ENCODE data around the gene XNDC1N.

XNDC1N gene

GRCh38 chr11:71927820-71928736 lies at the start of gene XNDC1N:
Gene XNDC1N (minus strand): TSS chr11:71928594. CDS start chr11:71923353, 5,241 bp downstream.
- peak; percentile 63 for DNase-seq

GRCh38 chr11:71977743-71978418 lies 49.5 kb upstream of the XNDC1N start:
- DNase-seq, result no peak

- DNase-seq, result no peak
Measured at GRCh38 chr11:71977090-71977489, 48.7 kb upstream of the XNDC1N start.

- DNase-seq, result no peak
Measured at GRCh38 chr11:71976551-71976950, 48.2 kb upstream of the XNDC1N start.

DNA sequence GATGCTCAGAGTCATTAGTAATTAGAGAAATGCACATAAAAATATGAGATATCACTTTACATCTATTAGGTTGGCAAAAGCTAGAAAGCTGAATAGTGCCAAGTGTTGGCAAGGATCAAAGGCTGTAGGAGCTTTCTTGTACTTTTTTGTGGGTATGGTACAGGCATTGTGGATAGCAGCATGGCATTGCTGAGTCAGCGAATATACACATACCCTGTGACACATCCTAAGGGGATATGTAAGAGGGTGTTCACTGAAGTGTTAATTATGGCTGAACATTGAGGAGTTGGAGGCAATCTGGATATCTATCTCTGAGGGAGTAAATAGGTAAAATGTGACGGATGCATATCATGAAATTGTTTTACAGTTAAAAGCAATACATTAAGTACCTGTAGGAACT lies 43.3 kb upstream of the XNDC1N start:
- DNase-seq, result no peak

DNA sequence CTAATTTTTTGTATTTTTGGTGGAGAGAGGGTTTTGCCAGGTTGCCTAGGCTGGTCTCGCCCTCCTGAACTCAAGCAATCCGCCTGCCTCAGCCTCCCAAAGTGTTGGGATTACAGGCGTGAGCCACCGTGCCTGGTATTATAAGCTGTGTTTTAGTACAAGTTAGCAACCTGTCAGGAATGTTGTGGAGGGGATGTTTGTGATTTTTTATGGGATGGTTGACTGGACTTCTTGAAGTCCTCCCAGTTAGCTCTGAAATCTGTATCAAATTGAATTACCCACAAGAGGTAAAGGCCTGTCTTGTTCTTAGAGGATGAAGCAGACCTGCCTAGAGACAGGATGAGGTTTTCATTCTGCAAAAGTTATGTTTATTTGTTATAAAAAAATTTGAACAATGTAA lies 36.2 kb upstream of the XNDC1N start:
- no peak for DNase-seq

DNA sequence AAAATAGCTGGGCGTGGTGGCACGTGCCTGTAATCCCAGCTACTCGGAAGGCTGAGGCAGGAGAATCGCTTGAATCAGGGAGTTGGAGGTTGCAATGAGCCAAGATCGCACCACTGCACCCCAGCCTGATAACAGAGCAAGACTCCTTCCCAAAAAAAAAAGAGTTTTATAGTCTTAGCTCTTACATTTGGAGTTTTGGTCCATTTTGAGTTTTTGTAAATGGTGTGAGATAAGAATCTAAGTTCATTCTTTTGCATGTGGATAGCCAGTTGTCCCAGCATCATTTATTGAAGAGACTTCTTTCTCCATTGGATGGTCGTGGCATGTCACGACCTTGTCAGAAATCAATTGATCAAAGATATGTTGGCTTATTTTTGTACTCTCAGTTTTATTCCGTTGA lies 35.1 kb upstream of the XNDC1N start:
- no peak for DNase-seq

- no peak for DNase-seq
Measured at GRCh38 chr11:71962428-71963038, 34.1 kb upstream of the XNDC1N start.

- DNase-seq, result no peak
Measured at GRCh38 chr11:71955898-71956456, 27.6 kb upstream of the XNDC1N start.

DNA sequence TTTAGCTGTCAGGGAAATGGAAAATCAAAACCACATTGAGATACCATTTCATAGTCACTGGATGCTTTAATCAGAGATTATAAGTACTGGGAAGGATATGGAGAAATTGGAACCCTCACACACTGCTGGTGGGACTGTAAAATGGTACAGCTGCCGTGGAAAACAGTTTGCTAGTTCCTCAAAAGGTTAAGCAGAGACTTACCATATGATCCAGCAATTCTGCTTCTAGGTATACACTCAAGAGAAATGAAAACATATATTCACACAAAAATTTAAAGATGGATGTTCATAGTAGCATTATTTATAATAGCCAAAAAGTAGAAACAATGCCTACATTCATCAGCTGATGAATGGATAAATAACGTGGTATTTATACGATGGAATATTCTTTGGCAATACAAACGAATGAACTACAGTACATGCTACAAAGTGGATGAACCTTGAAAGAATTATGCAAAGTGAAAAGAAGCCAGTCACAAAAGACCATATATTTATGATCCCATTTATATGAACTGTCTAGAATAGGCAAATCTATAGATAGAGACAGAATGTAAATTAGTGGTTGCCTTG lies 23.4 kb upstream of the XNDC1N start:
- no peak for DNase-seq

DNA sequence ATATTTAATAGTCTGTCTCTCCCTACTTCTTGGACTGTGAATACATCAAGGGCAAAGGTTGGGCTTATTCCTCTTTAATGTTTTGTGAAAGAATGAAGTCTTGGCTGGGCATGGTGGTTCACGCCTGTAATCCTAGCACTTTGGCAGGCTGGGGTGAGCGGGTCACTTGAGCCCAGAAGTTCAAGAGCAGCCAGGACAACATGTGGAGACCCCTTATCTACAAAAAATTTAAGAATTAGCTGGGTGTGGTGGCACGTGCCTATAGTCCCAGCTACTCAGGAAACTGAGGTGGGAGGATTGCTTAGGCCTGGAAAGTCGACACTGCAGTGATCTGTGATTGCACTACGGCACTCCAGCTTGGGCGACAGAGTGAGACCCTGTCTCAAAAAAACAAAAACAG lies 20.6 kb upstream of the XNDC1N start:
- DNase-seq, result no peak

- no peak for DNase-seq
Measured at GRCh38 chr11:71948314-71949027, 20.1 kb upstream of the XNDC1N start.

- no peak for DNase-seq
Measured at GRCh38 chr11:71947498-71947897, 19.1 kb upstream of the XNDC1N start.

DNA sequence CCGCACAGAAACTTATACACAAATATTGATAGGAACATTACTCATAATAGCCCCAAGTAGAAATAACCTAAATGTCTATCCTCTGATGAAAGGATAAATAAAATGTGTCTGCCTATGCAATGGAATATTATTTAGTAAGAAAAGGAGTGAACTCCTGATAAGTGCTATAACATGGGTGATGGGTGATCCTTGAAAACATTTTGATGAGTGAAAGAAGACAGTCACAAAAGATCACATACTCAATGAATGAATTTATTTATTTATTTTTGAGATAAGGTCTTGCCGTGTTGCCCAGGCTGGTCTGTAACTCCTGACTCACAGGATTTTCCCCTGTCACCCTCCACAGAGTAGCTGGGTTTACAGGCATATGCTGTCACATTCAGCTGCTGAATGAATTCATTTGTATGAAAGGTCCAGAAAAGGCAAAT lies 17.8 kb upstream of the XNDC1N start:
- no peak for DNase-seq

GRCh38 chr11:71940561-71941219 lies 12.3 kb upstream of the XNDC1N start:
- DNase-seq, result no peak

GRCh38 chr11:71937826-71938225 lies 9.4 kb upstream of the XNDC1N start:
- no peak for DNase-seq

- no peak for DNase-seq
Measured at GRCh38 chr11:71936825-71937224, 8.4 kb upstream of the XNDC1N start.

DNA sequence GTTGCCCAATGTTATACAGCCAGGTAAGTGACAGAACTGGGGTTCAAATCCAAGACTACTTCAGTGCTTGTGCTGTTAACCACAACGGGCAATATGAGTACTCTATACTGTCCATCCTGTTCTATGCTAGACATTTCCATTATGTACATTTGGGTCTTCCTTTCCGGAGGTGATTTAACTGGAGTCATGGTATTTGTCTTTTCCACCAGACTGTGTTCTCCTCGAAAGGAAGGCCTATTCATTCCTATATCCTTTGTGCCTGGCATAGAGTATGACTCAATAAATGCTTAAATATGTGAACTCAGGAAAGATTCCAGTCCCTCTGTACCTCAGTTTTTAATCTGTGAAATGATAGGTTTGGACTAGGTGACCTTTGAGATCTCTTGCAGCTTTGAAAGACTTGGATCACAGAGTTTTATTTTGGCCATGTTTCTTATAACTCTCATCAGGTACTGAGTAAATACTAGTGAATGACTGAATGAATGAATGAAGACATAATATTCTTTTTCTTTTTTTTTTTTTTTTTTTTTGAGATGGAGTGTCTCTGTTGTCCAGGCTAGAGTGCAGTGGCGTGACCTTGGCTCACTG lies 7.0 kb upstream of the XNDC1N start:
- no peak for DNase-seq

- DNase-seq, result no peak
Measured at GRCh38 chr11:71934213-71934612, 5.8 kb upstream of the XNDC1N start.

DNA sequence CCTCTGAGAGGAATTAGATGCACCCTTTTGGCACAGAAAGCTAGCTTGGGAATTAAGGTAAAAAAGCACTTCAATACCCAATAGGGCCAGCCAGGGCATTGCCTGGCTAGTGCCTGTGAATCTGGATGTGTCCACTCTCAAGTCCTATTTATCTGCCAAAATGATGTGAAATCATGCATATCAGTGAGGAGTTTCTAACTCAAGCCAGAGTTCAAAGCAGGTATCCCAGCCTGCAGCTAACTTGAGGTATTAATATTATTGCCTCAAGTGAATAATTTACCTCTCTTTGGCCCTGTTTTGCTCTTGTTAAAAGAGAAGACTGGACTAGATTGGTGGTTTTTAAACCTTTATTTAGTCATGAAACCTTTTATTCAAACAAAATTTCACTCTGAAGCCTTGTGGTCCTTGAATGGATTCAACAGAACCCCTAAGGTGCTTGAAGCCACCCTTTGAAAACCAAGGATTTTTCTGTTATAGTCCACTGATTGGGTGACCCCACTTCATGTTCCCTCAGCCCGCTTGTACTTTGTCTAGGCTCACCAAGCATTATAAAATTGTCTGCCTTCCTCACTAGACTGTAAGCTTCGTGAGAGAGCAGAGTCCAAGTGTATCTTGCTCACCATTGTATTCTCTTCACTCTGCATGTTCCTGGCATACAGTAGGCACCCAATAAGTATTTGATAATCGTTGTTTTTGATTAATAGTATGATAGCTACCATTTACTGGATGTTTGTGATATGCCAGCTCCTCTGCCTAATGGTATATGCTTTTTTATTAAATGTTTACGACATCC lies 4.9 kb upstream of the XNDC1N start:
- no peak for DNase-seq

DNA sequence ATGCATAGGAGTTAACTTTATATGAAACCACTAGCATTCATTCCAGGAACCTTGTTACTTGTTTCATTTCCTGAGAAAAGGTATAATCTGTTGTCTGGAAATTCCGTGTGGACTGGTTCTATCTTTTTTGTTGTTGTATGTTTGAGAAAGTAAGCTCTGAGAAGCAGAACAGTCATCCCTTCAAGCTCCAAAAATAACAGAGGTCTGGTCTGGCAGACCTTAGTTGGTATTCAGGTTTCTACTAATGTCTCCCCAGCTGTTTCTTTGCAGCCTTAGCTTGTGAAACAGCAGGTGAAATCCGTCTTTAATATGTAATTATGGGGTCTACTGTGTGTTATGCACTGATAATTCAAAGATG lies 2.8 kb upstream of the XNDC1N start:
- no peak for DNase-seq

Data from activated CD4-positive, CD25-positive, alpha-beta regulatory T cell treated with anti-CD3 and anti-CD28 coated beads, Interleukin-2, amount 50 U/mL, for 72 hours (primary cell).